ENCODE measurements around the gene TAS1R3.

The TAS1R3 gene

DNA sequence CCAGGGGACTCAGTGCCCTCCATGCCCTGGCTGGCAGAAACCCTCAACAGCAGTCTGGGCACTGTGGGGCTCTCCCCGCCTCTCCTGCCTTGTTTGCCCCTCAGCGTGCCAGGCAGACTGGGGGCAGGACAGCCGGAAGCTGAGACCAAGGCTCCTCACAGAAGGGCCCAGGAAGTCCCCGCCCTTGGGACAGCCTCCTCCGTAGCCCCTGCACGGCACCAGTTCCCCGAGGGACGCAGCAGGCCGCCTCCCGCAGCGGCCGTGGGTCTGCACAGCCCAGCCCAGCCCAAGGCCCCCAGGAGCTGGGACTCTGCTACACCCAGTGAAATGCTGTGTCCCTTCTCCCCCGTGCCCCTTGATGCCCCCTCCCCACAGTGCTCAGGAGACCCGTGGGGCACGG is 2.8 kb upstream of the TAS1R3 start:
- no peak overlapping the region for H3K9ac ChIP-seq (ENCODE audit: low read length)
- TF ChIP-seq EZH2 (optimal IDR thresholded peaks at IDR 0.05; ENCODE audit: low read depth, low read length) (no peak), EZH2phosphoT487 (IDR thresholded peaks at IDR 0.05; ENCODE audit: low read length) (no peak)
- TF ChIP-seq, protein P1, sequence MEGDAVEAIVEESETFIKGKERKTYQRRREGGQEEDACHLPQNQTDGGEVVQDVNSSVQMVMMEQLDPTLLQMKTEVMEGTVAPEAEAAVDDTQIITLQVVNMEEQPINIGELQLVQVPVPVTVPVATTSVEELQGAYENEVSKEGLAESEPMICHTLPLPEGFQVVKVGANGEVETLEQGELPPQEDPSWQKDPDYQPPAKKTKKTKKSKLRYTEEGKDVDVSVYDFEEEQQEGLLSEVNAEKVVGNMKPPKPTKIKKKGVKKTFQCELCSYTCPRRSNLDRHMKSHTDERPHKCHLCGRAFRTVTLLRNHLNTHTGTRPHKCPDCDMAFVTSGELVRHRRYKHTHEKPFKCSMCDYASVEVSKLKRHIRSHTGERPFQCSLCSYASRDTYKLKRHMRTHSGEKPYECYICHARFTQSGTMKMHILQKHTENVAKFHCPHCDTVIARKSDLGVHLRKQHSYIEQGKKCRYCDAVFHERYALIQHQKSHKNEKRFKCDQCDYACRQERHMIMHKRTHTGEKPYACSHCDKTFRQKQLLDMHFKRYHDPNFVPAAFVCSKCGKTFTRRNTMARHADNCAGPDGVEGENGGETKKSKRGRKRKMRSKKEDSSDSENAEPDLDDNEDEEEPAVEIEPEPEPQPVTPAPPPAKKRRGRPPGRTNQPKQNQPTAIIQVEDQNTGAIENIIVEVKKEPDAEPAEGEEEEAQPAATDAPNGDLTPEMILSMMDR (IDR thresholded peaks at IDR 0.05; ENCODE audit: low read length), result no peak
- H4K20me1 ChIP-seq (ENCODE audit: insufficient read depth, low read length), result peaks cover under 1% of the 10 kb centered on the region; the same call in 1 of the 2 replicates
- no peaks in the 10 kb centered on the region for H3K36me3 ChIP-seq (replicated peaks; ENCODE audit: insufficient read depth, low read length)
- no peaks in the 10 kb centered on the region for H3K9me3 ChIP-seq (replicated peaks; ENCODE audit: insufficient read depth, low read length)
- no peak overlapping the region for H3K4me3 ChIP-seq (ENCODE audit: low read length)
- no peaks in the 10 kb centered on the region; the same call in 1 of the 2 replicates for H3K4me1 ChIP-seq (ENCODE audit: low read length)
- 0 out of 2 replicates have a peak, but pooled peaks cover 6% of the 10 kb centered on the region for H3F3A ChIP-seq (ENCODE audit: insufficient read depth, low read length)
- H3K27me3 ChIP-seq (replicated peaks; ENCODE audit: insufficient read depth, low read length), result no peaks in the 10 kb centered on the region
- H2AFZ ChIP-seq (ENCODE audit: low read length), result no peak overlapping the region
- H3K27ac ChIP-seq (ENCODE audit: low read length), result no peak overlapping the region
- no peaks in the 10 kb centered on the region for H3K9me2 ChIP-seq (replicated peaks; ENCODE audit: insufficient read depth, low read length)
- no peak overlapping the region for H3K4me2 ChIP-seq (ENCODE audit: low read depth, low read length)
- no peak for DNase-seq
- H3K79me2 ChIP-seq (ENCODE audit: low read length), result peaks cover 36% of the 10 kb centered on the region

DNA sequence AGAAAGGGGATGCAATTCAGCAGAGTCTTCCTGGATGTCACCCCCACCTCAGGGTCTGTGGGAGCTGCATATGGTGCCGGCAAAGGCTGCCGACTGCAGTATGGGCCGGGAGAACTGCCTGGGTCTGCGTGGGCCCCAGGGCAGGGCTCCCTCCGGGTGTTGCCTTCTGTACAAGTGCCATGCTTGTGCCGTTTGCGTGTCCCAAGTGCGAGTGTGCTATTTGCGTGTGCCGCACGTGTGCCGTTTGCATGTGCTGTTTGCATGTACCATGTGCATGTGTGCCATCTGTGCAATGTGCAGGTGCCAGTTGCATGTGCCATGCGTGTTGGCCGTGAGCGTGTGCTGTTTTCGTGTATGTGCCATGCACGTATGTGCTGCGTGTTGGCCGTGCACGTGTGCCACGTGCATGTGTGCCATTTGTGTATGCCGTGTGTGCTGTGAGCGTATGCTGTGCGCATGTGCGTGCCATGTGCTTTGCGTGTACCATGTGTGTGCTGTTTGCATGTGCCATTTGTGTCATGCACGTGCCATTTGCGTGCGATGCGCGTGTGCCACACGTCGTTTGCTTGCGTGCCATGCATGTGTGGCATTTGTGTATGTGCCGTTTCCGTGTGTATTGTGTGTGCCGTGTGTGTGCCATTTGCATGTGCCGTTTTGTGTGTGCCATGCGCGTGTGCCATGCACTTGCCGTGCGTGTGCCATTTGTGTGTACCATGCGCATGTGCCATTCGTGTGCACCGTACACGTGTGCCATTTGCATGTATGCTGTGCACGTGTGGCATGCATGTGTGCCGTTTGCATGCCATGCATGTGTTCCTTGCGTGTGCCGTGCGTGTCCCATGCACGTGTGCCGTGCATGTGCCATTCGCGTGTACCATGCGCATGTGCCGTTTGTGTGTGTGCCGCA is 1.5 kb upstream of the TAS1R3 start:
- no peaks in the 10 kb centered on the region for H3K9me2 ChIP-seq (replicated peaks; ENCODE audit: insufficient read depth, low read length)
- H3K79me2 ChIP-seq (ENCODE audit: low read length), result peaks cover 27% of the 10 kb centered on the region
- H4K20me1 ChIP-seq (ENCODE audit: insufficient read depth, low read length), result no peaks in the 10 kb centered on the region
- TF ChIP-seq, protein P1 (IDR thresholded peaks at IDR 0.05; ENCODE audit: low read length), result no peak
- TF ChIP-seq EZH2phosphoT487 (IDR thresholded peaks at IDR 0.05; ENCODE audit: low read length), result no peak
- TF ChIP-seq EZH2 (optimal IDR thresholded peaks at IDR 0.05; ENCODE audit: low read depth, low read length), result no peak
- 0 out of 2 replicates have a peak, but pooled peaks cover 6% of the 10 kb centered on the region for H3F3A ChIP-seq (ENCODE audit: insufficient read depth, low read length)
- no peak for DNase-seq
- no peaks in the 10 kb centered on the region for H3K9me3 ChIP-seq (replicated peaks; ENCODE audit: insufficient read depth, low read length)
- H3K27me3 ChIP-seq (replicated peaks; ENCODE audit: insufficient read depth, low read length), result no peaks in the 10 kb centered on the region
- no peak overlapping the region for H3K4me2 ChIP-seq (ENCODE audit: low read depth, low read length)
- no peak overlapping the region for H3K9ac ChIP-seq (ENCODE audit: low read length)
- H3K36me3 ChIP-seq (replicated peaks; ENCODE audit: insufficient read depth, low read length), result no peaks in the 10 kb centered on the region
- no peak overlapping the region for H2AFZ ChIP-seq (ENCODE audit: low read length)
- no peaks in the 10 kb centered on the region; the same call in 1 of the 2 replicates for H3K4me1 ChIP-seq (ENCODE audit: low read length)
- H3K4me3 ChIP-seq (ENCODE audit: low read length), result no peak overlapping the region
- H3K27ac ChIP-seq (ENCODE audit: low read length), result no peak overlapping the region

DNA sequence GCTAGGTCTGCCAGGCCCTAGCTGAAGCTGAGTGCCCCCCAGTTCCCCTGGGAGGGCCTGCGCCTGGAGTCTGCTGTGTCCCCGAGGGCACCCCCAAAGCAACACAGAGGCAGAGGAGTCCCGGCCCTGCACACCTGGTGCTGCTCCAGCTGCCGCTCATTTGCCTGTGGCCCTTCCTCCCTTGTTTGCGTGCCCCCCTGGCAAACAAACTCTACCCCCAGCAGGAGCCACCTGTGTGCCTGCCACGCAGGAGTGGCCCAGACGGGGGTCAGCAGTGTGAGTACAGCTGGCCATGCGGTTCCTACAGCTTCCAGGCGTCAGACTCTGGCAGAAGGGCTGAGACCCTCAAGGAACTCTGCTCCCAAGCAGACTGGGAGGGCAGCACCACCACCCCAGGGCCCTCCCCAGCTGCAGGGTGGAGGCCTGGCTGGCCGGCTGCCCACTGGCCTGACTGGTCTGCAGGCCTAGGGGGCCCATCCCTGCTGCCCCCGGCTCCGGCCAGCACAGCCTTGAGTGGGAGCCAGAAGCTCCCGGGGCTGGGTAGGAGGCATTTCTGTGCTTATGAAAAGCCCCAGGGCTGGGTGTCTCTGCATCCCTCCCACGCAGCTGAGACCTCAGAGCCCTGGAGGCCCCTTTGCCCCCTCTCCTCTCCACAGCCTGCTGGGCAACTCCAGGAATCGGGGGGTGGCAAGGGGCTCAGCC is 563 bp upstream of the TAS1R3 start:
- Histone ChIP-seq H3K27me3 (replicated peaks; ENCODE audit: insufficient read depth, low read length) (no peaks in the 10 kb centered on the region), H2AFZ (ENCODE audit: low read length) (no peak overlapping the region), H3K9me2 (replicated peaks; ENCODE audit: insufficient read depth, low read length) (no peaks in the 10 kb centered on the region), H3K36me3 (replicated peaks; ENCODE audit: insufficient read depth, low read length) (no peaks in the 10 kb centered on the region), H3F3A (ENCODE audit: insufficient read depth, low read length) (no peaks in the 10 kb centered on the region), H3K4me1 (ENCODE audit: low read length) (no peaks in the 10 kb centered on the region; the same call in 1 of the 2 replicates), H3K9ac (ENCODE audit: low read length) (no peak overlapping the region), H3K79me2 (ENCODE audit: low read length) (peaks cover 18% of the 10 kb centered on the region), H3K9me3 (replicated peaks; ENCODE audit: insufficient read depth, low read length) (no peaks in the 10 kb centered on the region), H4K20me1 (ENCODE audit: insufficient read depth, low read length) (no peaks in the 10 kb centered on the region), H3K27ac (ENCODE audit: low read length) (no peak overlapping the region), H3K4me2 (ENCODE audit: low read depth, low read length) (no peak overlapping the region), H3K4me3 (ENCODE audit: low read length) (no peak overlapping the region)
- no peak for TF ChIP-seq EZH2 (optimal IDR thresholded peaks at IDR 0.05; ENCODE audit: low read depth, low read length)
- TF ChIP-seq, protein P1 (IDR thresholded peaks at IDR 0.05; ENCODE audit: low read length), result no peak
- no peak for TF ChIP-seq EZH2phosphoT487 (IDR thresholded peaks at IDR 0.05; ENCODE audit: low read length)
- DNase-seq, result no peak

All from MM.1S (cell line).